Retinal pigment epithelial cell (primary cell): ENCODE results near the gene SNTB2.

ENCODE experiments used
- DNase-seq: peaks from one replicate; pipeline ENCODE4 v3.0.0-alpha.2; 2010; ENCODE audit warnings: low read depth
- H3K4me3 ChIP-seq: 2 replicates; pipeline ENCODE4 v1.5.1; 2011; ENCODE audit warnings: mild to moderate bottlenecking, low read length, control low read depth, moderate library complexity
- TF ChIP-seq, protein P1 (sequence below): conservative IDR thresholded peaks from 2 replicates; pipeline ENCODE4 v1.5.1; 2011; ENCODE audit warnings: low read depth, low read length, control low read depth, inconsistent platforms

SNTB2 gene

DNA sequence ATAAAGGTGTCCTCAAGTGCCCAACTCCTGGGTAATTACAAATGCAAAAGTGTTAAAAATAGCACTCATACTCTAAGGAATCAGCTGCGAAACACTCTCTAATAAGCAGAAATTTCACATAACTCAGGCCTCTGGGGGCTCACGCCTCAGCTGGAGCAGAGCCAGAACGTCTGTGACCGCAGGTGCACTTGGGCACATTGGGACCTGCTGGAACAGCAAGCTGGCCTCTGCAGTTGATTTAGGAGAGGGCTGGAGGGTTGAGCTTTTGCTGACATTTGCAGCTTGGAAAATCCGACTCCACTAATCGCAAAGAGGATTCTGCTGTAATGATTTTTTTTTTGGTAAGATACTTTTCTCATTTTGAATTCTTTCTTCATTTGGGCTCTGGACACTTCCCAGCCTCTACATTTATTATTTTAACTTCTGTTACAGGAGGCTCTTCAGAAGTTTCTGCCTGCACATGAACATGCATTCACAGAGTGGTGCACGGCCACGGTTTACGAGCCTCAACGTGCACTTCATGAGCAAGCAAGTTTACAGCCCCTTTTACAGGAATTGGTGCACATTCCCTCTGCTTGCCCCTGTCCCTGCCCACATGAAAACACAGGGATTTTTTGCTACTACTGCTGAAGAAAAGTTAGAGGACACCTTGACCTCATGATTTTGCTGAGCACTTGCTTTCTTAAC is 4.1 kb upstream of the SNTB2 start:
- TF ChIP-seq, protein P1, sequence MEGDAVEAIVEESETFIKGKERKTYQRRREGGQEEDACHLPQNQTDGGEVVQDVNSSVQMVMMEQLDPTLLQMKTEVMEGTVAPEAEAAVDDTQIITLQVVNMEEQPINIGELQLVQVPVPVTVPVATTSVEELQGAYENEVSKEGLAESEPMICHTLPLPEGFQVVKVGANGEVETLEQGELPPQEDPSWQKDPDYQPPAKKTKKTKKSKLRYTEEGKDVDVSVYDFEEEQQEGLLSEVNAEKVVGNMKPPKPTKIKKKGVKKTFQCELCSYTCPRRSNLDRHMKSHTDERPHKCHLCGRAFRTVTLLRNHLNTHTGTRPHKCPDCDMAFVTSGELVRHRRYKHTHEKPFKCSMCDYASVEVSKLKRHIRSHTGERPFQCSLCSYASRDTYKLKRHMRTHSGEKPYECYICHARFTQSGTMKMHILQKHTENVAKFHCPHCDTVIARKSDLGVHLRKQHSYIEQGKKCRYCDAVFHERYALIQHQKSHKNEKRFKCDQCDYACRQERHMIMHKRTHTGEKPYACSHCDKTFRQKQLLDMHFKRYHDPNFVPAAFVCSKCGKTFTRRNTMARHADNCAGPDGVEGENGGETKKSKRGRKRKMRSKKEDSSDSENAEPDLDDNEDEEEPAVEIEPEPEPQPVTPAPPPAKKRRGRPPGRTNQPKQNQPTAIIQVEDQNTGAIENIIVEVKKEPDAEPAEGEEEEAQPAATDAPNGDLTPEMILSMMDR: no peak
- H3K4me3 ChIP-seq: no peak overlapping the region
- DNase-seq: no peak

DNA sequence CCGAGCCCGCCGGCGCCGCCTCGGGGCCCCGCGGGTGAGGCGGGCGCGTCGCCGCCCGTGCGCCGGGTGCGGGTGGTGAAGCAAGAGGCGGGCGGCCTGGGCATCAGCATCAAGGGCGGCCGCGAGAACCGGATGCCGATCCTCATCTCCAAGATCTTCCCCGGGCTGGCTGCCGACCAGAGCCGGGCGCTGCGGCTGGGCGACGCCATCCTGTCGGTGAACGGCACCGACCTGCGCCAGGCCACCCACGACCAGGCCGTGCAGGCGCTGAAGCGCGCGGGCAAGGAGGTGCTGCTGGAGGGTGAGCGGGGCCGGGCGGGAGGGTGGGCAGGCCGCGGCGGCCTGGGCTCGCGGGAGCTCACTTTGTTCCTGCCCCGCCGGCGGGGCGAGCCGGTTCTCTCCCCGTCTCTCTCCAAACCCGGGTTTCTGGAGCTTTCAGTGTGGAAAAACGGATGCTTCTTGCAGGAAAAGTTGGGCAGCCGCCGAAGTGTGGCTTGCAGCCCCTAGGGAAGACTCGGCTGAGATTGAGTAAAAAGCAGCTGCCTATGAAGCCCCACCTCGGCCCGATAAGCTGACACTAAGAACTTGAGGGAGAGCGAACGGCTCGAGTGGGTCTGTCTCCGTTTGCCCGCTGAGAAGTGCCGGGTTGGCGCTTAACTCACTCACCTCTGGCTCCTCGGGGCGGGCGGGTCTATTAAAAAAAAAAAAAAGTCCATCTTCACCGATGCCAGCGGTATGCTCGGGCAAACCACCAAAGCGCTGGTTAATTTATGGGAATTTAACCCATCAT is 677 bp downstream of the SNTB2 start:
- peak overlapping the region; percentile 77 for H3K4me3 ChIP-seq
- DNase-seq: no peak
- TF ChIP-seq, protein P1: no peak

DNA sequence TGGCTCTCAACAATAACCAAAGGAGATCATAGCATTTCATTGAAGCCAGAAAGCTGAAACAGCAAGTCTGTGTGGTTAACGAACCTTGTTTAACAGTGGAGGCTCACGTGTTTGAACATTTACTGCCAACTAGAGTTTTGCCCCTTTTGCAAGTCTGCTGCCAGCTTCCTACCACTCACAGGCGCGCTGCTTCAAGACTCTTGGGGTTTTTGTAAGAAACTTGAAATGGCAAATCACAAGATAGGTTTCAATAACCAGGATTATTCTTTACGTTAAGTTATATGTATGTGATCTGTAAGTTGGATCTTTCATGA is 1.2 kb downstream of the SNTB2 start:
- peak; percentile 62 for DNase-seq
- TF ChIP-seq, protein P1: no peak
- peak overlapping the region; percentile 77 for H3K4me3 ChIP-seq

DNA sequence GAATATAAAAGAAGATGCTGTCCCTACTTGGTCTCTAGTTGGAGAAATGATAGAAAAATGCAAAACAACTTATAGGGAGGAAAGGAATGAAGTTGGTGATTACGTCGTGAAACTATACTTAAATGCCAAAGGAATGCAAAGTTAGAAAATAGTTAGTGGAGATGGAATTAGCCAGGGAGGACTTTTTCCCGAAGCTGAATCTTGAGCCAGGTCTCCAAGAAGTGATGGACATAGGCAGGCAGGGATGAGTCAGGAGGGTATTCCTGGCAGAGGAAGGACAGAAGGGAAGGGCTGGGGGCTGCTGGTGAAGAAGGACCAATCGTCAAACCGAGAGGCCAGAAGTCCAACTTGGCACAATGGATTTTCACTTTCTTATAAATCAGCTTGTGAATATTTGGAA is 1.8 kb downstream of the SNTB2 start:
- no peak for DNase-seq
- TF ChIP-seq, protein P1: no peak
- H3K4me3 ChIP-seq: peak overlapping the region; percentile 77

DNA sequence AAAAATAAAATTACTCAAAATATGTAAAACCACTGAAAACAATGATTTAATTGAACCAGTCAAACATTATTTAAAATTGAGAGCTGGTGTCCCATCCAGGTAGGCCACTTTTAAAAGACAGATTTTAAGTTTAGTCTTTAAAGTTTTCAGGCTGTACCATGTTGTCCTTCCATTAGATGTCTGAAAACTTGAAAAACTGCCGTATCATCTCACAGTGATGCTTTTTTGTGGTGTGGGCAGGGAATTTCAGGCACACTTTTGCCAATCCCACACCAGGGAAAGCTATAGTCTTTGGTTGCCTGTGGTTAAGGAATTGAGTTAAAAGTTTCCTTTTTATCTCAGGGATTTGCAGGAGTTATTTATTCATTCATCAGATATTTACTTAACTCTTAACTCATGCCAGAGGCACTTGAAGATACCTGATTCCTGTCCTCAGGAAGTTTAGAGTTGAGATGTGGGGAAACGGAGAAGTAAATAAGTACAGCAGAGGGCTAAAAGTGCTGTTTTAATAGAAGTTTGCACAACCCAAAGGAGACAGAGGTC is 3.2 kb downstream of the SNTB2 start:
- no peak overlapping the region for H3K4me3 ChIP-seq
- no peak for DNase-seq
- TF ChIP-seq, protein P1: no peak

DNA sequence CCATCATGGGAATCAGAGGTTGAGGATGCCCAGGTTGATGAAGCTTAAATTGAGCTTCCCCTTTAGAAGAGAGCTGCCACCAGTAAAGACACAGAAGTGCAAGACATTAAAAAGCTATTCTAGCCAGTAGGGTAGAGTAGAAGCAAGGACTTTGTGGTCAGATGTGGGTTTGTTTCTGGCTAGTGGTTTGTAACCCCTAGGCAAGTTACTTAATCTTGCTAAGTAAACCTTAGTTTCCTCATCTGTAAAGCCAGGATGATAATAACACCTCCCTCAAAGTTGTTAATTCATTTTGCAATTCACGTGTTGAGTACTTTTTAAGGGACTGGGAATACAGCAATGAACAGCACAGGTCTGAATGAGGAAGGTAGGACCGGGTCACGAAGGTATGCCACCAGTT is 3.6 kb downstream of the SNTB2 start:
- no peak overlapping the region for H3K4me3 ChIP-seq
- TF ChIP-seq, protein P1: no peak
- no peak for DNase-seq

DNA sequence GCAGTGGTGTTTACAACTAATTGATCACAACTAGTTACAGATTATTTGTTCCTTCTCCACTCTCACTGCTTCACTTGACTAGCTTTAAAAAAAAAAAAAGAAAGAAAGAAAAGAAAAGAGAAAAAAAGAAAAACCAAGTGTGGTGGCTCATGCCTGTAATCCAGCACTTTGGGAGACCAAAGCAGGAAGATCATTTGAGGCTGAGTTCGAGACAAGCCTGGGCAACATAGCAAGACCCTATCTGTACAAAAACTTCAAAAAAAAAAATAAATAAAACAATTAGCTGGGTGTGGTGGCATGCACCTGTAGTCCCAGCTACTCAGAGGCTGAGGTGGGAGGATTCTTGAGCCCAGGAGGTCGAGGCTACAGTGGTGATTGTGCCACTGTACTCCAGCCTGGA is 4.2 kb downstream of the SNTB2 start:
- no peak for DNase-seq
- TF ChIP-seq, protein P1: no peak
- H3K4me3 ChIP-seq: no peak overlapping the region
